Left hindlimb (tissue), 1 donor: ENCODE measurements around the gene HYAL4.
"Not testable (repeated sequence)": the region's sequence is repeated elsewhere in the genome, so short reads cannot be mapped to it uniquely, and the experiment has no call there.

Experiments
- DNase-seq: peaks from one replicate; pipeline ENCODE4 v3.0.0-alpha.2; 2018

Gene HYAL4

DNA sequence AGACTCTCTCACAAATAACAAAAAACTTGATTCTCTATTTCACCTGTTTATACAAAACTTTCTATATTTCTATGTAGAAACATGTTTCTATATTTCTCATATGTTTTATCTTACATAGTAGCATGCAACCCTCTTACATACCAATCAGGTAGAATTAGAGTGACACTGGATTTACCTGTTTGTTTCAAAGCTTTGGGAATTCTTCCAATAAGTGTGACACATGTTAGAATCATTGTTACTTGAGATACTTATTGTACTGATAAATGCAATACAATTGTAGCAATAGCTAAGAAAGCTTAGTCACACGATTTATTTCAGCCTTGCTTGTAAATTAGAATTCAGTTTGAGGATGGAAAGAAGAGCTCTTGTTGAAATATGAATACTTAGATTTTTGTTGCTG is 4.9 kb downstream of the HYAL4 start:
- DNase-seq: no peak

DNA sequence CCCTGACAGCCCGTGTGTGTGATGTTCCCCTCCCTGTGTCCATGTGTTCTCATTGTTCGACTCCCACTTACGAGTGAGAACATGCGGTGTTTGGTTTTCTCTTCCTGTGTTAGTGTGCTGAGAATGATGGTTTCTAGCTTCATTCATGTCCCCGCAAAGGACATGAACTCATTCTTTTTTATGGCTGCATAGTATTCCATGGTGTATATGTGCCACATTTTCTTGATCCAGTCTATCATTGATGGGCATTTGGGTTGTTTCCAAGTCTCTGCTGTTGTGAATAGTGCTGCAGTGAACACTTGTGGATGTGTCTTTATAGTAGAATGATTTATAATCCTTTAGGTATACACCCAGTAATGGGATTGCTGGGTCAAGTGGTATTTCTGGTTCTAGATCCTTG is 6.4 kb downstream of the HYAL4 start:
- not testable (repeated sequence) for DNase-seq

DNA sequence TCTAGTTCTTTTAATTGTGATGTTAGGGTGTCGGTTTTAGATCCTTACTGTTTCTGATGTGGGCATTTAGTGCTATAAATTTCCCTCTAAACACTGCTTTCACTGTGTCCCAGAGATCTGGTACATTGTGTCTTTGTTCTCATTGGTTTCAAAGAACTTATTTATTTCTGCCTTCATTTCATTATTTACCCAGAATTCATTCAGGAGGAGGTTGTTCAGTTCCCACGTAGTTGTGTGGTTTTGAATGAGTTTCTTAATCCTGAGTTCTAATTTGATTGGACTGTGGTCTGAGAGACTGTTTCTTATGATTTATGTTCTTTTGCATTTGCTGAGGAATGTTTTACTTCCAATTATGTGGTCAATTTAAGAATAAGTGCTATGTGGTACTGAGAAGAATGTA is 9.3 kb downstream of the HYAL4 start:
- DNase-seq: not testable (repeated sequence)

DNA sequence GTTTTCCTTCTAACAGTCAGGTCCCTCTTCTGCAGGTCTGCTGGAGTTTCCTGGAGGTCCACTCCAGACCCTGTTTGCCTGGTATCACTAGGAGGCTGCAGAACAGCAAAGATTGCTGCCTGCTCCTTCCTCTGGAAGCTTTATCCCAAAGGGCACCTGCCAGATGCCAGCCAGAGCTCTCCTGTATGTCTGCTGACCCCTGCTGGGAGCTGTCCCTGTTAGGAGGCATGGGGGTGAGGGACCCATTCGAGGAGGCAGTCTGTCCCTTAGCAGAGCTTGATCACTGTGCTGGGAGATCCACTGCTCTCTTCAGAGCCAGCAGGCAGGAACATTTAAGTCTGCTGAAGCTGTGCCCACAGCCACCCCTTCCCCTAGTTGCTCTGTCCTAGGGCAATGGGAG is 11.5 kb downstream of the HYAL4 start:
- DNase-seq: not testable (repeated sequence)

DNA sequence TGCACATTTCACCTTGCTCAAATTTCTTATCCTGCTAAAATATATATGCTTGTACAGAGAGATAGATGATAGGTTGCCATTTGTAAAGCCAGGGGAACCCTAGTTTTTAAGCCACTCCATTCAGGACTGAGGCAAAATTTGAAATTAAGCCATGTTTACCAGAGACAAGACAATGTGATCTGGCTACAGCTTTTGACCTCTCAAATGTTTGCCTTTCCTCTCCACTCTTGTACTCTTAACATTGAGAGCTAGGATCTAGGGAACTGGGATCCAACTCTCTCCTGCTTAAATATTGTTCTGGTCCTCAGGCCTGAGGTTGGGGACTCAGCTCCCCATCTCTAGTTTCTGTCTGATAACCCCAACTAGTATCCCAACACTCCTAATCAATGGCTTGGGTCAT is 15.9 kb downstream of the HYAL4 start:
- no peak for DNase-seq

DNA sequence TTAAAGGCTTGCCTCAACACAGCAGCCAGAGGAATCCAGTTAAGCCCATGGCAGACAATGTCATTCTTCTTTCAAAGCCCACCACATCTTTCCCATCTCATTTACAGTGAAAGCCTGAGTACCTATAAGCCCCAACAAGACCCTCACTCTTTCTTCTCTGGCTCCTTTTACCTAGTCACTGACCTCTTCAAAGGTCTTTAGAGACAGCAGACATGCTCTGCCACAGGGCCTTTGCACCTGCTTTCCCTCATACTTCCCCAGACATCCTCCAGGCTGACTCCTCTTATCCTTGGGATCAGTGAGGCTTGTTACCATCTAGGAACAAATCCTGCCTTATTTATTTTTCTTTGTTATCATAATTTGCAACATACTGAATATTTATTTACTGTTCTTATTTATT is 17.8 kb downstream of the HYAL4 start:
- no peak for DNase-seq

DNA sequence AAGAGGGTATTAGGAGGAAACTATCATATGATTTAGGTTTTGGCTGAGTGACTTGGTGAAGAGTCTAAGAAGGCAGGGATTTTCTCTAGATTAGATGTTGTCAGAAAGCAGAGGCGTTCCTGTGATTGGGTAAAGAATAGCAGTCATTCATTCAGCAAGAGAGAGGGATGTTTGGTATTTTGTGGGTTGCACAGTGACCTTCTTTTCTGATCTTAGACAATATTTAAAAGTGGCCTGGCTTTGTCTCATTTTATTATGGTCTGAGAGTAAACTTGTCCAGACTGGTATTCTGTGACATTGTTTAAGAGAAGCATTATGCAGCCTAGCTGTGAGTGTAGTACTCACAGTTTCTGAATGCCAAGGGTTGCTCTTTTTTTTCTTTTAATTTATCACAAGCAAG is 18.5 kb downstream of the HYAL4 start:
- no peak for DNase-seq

DNA sequence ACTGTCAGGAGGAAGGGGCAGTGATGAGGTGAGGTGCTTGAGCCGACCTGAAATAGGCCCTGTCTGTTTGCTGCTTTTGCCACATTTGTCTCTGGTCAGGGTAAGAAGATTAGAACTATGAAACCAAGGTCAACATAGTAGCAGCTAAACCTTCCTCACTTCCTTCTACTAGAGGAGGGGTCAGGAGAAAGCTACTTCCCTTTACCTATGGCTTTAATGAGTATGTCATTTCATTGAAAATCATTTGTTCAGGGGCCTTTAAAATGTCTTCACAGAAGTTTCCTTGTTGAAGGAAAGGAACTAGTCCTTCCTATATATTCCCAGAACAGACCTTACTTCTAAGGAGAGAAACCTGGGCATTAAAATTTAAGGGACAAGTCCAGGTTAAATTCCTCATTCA is 19.0 kb downstream of the HYAL4 start:
- DNase-seq: no peak

DNA sequence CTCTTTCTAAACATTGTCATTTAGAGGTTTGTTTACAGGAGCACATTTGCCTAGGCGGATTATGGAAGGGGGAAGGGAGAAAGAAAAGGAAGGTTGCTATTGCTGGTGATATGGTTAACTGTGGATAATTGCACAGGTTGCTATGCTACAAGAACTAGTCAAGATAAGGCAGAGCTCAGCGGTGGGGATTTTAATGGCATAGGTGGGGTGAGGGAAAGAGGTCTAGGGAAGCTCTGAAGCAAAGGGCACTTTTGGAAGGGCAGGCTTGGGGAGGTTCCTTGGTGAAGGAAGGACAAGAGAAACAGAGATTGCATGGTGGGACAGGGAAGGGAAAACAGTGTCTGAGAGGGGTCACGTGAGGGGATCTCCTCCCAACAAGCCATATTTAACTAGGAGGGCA is 19.5 kb downstream of the HYAL4 start:
- DNase-seq: no peak

DNA sequence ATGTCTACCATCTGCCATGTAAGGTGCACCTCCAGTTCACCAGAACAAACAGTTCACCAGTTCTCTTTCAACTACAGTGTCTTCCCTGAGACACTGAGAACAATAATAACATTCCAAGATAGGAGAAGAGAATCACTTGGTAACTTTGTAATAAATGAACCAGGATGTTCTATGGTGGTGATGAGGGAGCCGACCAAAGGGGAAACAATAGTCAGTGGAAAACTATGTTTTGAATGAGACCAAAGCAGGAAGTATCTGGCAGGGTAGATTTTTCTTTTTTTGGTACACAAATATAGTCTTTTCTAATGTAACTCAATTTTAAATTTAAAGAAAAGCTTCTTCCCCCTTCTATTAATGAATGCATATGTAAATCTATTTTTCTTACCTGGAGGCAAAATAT is 20.0 kb downstream of the HYAL4 start:
- DNase-seq: no peak

DNA sequence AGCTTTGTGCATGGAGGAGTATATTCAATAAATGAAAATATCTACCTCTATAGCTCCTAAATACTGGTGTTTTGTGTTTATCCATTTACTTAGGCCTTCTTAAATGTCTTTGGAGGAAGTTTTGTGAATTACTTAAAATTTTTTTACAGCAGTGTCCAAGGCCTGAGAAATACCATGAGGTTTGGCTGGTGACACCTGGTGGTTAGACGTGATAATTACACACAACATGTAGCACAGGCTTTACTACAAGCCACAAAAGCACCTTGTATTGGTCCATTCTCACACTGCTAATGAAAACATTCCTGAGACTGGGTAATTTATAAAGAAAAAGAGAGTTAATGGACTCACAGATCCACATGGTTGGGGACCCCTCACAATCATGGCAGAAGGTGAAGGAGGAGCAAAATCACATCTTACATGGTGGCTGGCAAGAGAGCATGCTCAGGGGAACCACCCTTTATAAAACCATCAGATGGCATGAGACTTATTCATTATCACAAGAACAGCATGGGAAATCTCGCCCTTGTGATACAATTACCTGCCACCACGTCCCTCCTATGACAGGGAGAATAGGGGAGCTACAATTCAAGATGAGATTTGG is 20.6 kb downstream of the HYAL4 start:
- DNase-seq: no peak

DNA sequence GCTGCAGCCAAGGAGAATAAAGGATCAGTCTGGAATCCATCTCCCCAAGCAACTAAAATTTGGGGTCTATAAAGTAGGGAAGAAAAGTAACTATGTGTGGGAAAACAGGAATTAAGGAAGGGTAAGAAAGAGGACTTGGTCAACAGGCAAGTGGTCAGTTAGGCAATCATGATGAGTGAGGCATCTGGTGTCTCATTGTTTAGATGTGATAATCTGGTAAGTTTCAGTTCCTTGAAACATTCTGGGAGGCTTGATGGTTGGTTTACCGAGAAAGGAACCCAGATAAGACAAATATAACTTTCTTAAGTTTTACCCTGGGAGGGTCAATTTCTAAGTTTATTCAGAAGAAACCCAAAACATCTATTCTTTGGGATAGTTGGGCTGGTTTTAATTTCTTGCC is 22.3 kb downstream of the HYAL4 start:
- DNase-seq: no peak

DNA sequence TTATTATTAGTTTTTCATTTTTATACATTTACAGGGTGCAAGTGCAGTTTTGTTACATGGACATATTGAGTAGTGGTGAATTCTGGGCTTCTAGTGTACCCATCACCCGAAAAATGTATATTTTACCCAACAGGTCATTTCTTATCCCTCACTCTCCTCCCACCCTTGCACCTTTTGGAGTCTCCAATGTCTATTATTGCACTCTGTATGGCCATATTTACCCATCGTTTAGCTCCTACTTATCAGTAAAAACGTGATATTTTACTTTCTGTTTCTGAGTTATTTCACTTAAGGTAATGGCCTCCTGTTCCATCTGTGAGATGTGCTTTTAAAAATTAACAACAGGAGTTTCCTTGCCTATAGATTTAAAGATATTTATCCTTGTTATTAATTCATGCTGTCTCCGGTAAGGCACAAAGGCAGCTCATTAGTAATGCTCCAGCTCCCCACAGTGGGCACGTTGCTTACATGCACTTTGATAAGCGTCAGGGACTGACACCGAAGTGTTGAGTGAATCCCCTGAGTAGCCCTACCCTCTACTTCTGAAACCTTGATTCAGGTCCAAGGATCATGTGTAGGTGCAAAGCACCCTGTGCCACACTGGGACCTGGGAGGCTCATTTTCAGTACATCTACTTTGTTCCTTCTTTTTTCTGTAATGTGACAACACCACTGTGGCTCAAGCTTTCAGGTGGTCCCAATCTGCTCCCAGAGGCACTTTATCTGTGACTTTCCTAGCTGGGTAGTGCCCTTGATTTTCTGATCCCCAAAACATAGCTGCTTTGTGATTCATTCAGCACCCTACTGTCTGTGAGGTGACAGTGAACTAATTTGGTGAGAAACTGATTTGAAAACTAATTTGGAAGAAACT is 27.3 kb downstream of the HYAL4 start:
- DNase-seq: no peak

DNA sequence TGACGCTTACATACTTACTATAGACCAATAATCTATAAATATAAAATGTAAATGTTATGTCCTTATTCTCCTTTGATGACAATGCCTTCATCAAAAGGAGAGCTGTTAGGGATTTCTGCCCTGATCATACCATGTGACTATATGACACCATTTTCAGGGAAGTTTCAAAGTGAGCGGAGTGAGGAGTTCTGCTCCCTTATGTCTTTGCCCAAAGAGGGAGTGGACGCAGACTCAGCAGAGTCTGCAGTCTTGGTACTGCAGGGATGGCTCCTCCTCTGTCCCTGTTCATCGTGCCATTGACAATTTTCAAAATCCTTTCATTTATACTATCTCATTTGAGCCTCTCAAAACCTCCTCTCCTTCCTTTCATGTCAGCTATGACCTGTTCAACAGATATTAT is 27.9 kb downstream of the HYAL4 start:
- no peak for DNase-seq

DNA sequence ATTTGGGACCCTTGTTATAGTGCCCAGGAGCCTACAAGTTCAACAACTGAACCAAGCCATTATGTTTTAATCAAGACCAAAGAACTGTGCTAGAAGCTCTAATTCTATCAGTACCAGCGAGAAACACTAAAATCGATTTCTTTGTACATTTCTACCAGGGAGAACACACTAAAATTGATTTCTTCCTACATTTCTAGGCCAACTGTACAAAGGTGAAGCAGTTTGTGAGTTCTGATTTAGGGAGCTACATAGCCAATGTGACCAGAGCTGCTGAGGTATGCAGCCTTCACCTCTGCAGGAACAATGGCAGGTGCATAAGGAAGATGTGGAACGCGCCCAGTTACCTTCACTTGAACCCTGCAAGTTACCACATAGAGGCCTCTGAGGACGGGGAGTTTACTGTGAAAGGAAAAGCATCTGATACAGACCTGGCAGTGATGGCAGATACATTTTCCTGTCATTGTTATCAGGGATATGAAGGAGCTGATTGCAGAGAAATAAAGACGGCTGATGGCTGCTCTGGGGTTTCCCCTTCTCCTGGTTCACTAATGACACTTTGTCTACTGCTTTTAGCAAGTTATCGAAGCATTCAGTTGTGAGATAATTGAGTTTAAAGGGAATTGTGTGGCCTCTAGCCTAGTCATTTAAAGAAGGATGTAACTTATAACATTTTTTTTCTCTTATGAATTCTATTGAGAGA is 31.7 kb downstream of the HYAL4 start:
- DNase-seq: no peak

DNA sequence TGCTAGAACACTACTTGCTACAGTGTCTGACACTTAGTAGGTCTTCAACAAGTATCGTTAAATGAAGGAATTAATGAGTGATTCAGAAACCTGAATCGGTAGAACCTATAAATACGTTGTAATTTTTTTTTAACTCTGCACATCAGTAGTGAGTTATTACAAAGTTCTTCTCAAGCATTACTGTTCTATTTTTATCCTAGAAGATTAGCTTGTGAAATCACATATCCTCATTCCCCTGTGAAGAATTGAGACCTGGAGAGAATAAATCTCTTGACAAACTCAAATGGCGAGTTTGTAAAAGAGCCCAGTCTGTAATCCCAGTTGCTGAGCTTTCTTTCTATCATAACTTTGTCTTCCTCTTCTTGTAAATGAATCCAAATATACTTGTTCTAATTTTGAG is 34.7 kb downstream of the HYAL4 start:
- DNase-seq: no peak

DNA sequence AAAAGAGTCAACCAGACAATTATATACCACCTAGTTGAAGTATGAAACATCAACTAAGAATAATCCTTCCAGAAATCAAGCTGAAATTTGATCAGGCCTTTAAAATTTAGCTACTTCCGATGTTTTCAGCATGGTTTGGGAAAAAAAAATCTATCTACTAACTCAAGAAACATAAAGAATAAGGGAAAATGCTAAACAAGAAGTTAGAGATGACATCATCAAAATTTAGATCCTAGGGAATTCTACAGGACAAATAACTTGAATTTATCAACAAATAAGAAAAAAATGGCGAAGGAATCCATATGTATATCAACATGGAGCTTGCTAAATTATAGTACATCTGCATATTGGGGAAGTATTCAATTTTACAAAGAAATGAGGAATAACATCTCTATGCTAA is 36.3 kb downstream of the HYAL4 start:
- no peak for DNase-seq

DNA sequence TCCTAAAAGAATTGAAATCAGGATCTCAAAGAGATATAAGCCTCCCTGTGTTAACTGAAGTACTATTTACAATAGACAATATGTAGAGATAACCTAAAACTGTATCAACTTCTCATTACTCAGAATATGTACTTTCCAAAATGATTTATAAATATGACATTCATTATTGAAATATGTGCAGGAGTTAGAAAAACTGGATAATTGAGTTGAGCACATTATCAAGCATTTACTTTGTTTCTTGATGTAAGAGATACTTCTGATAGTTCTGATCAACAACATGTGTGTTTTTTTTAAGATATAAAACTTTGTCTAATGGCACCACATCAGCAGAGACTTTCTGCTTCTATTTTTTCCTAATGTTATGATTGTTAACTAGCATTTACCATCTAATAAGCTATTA is 38.2 kb downstream of the HYAL4 start:
- no peak for DNase-seq

DNA sequence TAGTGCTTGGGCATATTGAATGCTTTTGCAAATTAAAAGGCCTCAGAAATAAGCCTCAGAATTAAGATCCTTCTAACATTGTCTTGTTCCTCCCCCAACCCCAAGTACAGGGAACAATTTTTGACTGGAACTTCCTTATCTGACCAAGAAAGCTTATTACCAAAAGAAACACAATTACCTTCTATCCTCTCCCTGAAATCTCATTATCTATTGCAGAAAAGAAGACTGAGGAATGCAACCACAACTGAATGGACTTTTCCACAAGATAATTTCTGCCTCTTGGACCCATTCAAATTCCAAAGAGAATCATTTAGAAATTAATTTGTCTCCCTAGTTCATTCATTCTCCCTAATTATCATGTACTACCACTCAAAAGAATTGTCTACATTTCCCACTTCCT is 43.2 kb downstream of the HYAL4 start:
- no peak for DNase-seq

DNA sequence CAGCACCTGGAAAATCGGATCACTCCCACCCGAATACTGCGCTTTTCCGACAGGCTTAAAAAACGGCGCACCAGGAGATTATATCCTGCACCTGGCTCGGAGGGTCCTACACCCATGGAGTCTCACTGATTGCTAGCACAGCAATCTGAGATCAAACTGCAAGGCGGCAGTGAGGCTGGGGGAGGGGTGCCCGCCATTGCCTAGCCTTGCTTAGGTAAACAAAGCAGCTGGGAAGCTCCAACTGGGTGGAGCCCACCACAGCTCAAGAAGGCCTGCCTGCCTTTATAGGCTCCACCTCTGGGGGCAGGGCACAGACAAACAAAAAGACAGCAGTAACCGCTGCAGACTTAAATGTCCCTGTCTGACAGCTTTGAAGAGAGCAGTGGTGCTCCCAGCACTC is 49.8 kb downstream of the HYAL4 start:
- DNase-seq: not testable (repeated sequence)

DNA sequence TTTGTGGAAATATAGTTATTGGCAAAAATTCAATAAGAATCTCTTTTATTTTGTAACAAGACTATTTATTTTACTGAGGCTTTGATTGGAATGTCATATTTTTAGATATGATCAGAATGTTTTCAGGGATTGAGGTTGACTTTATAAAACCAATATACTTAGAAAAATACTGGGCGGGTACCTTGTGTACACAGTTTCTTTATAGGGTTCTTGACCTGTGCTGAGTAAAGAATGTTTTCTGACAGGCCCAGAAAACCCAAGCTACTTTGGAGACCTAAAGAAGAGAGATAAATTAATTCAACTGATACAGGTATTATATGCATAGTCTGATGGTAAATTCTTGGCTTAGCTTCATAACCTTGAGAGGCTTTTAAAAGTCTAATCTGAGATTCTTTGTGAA is 56.1 kb downstream of the HYAL4 start:
- DNase-seq: no peak

DNA sequence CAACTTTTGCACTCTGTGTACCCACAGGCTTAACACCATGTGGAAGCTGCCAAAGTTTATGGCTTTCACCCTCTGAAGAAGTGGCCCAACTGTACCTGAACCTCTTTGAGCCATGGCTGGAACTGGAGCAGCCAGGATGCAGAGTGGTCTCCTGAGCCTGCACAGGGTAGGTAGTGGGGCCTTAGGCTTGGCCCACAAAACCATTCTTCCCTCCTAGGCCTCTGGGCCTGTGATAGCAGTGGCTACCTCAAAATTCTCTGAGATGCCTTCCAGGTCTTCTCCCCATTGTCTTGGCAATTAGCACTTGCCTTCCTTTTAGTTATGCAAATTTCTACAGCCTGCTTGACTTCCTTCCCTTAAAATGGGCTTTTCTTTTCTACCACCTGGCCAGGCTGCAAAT is 60.7 kb downstream of the HYAL4 start:
- no peak for DNase-seq

DNA sequence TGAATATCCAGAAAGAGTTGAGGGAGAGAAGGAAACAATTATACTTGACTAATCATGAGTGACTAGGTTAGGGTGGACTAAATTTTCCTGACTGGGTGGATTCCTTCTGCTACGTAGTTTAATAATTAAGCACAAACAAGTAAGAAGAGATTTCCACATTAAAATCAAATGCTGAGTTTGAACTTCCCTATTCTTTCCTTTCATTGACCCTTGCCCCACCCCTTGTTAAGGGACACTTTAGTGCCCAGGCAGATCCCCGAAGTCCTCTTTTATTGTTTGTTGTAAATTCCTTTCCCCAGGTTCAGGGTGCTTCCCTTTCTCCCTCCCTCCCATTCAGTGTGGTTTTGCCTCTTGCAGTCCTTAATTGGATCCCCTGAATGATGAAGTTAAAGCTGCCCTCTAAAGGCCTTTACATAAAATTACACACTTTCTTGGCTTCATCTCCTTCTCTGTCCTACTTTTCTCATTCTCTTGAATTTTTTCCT is 71.3 kb downstream of the HYAL4 start:
- DNase-seq: no peak

DNA sequence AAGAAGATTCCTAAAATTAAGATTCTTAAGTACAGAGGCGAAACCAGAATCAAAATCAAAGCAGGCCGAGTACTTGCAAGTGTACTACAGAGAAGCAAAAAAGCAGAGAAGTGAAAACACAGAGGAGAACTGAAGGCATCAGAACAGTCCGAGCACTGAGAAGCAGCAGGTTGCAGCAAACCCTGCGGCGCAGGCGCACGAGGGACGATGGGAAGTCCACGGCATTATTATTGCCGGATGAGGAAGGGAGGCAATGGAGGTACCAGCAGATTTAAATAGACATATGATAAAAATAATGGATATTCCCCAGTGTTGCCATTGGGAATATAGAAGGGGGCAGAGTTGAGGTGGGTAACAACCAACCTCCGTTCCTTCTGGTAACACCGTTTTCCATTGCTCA is 72.9 kb downstream of the HYAL4 start:
- DNase-seq: no peak
